Dermis microvascular lymphatic vessel endothelial cell (primary cell): ENCODE results near the gene LIN7C. TPM values are rescaled to one million over a fixed set of nuclear protein-coding genes. Genes with fewer than 3 reads are reported as not detected.

Source experiments
- DNase-seq, 2 donors: peaks; one replicate each; pipeline versions ENCODE4 v3.0.0 to v3.0.0-alpha.2; 2010; ENCODE audit warnings: low read depth in 2 of 2
- total RNA-seq: library from RNA; depleted of rRNA; stranded (reverse); fragments of >200 nt; gene quantifications from 2 replicates; pipeline ENCODE4 v1.2.1, GENCODE V29; 2014

LIN7C gene
- total RNA-seq, 1 donor from 2014 or later: 30.6 TPM

DNA sequence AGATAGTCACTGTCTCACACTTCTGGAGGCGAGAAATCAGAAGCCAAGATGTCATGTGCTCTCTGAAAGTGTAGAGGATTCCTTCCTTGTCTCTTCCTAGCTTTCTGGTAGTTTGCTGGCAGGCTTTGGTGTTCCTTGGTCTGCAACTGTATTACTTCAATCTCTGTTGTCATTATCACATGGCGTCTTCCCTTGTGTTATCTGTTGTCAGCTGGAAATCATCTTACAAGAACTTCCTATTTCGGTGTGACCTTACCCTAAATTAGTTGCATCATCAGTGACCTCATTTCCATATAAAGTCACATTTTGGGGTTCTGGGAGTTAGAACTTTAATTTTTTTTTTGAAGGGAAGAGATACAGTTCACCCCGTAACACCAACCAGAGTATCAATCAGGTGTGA, 3.3 kb upstream of the LIN7C start:
- DNase-seq: no peak

DNA sequence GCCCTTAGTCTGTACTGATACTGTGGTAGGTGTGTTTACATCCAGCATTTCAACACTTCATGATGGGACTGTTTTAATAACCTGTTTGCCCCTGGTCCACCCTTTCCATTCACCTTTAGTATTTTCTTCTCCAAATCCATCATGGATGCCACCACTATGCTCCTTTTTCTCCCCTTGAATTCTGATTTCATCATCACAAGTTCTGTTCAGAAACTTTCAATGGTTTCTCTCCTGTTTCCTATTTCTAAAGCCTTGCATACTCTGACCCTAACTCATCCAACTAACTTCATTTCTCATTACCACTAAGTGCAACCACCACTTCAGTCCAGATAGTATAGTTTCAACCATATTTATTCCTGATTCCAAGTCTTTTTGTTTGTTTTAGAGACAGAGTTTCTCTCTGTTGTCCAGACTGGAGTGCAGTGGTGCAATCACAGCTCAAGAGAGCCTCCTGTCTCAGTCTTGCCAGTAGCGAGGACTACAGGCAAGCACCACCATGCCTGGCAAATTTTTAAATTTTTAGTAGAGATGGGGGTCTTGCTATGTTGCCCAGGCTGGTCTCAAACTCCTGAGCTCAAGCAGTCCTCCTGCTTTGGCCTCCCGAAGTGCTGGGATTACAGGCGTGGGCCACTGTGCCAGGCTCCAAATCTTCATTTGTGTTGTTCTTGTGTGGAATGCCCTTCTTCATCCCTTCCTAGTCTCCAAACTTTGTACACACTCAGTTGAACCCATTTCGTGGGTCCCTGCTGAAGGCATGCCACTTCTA, 1.2 kb upstream of the LIN7C start:
- no peak for DNase-seq

DNA sequence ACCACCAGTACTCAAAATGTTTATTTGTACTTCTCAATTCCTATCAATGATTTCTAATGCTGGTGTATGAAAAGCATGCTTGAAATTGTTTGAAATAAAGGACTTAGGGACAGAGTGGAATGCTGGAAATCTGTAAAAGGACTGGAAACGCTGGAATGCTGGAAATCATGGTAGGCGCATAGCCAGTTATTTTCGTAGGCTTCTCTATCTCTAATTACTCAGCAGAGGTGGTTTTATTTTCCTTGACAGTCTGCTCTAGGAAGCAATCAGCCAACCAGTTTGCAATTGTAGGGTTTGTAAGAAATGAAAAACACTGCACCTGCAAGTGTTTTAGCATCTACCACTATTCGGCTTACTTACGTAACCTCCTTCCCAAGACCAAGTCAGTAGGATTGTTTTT, 788 bp downstream of the LIN7C start:
- DNase-seq: no peak

DNA sequence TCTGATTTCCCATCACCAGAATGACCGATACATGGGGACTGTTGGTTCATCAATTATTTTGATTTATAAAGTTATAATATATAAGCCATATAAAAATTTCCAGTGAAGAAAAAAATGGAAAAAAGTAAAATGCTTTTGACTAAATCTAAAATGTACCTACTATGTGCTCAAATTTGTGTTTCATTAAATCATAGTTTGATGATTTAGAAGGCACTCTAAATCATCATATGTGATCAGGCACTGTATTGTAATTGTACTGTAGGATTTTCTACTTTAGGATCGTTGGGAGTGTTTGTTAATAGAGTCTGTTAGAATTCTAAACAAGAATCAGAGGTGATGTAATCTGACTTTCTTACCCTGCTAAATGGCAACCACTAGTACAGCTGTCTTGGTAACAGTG, 2.4 kb downstream of the LIN7C start:
- no peak for DNase-seq

DNA sequence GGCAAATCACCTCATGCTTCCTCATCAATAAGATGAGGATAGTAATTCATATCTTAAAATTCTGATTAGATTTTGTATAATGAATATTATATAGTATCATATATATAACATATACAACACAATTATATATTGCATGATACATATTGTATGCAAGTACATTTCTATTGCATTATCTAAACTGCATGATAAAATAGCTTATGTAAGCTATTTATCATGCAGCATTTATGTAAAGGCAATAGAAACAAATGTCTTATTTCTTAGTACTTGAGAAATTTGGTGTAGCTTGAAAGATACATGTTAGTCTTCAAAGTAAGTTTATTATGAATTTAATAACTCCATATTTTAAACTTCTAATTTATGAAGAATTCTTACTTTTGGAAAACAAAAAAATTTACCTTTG, 5.5 kb downstream of the LIN7C start:
- no peak for DNase-seq

DNA sequence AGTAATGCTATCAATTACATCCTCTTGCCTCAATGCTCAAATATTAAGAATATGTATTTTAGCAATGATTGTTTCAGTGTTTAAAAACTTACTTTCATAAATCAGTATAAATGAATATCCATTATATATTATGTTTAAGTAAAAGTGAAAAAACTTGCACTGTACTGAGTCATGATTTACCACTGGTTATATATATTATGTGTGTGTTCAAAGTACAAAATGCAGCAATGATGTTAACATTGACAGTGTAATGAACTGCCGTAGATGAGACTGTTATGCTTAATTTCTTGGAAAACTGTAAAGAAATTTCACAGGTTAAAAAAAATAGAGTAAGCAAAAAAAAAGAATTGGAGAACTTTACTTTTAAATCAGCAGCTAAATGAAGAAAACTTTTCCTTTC, 8.7 kb downstream of the LIN7C start:
- DNase-seq: no peak

DNA sequence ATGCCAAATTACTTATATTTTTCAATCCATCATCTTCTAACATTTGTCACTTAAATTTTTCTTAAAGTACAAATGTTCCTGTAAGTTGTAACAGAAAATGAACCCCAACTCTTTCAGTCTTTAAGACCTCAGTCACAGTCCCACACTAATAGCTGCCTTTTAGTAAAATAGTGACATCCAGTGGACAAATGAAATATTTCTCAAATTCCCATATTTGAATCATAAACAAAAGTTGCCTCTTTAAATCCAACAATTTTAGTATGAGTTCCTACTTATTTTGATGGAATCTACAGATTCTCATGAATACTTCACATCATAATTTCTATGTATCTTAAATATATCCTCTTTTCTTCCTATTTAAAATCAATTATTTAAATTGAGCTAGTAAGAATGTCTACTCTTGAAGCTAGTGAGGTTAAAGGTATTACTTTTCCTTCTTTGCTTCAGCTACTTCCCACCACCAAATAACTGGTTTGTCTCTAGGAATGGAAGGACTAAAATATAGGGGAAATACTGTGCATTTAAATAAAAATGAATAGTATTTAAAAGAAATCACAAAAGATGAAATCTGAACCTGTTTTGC, 9.2 kb downstream of the LIN7C start:
- peak in 1 of 2 donors; percentile 34 for DNase-seq

DNA sequence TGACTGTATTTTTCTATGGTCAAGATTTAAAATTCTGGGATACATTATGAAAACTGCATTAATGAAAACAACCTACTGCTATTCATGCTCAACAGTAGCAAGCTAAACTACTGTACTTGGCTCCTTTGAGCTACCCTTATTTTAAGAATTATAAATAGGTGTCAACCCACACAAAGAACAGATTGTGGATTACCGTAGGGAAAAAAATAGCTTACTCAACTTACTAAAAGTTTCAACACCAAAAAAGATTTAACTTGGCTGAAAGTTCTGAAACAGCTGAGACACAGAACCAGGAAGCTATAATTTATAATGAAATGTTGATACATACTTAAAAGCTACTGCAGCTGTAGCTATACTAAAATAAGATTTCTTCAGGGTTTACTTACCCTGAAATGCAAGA, 10.1 kb downstream of the LIN7C start:
- DNase-seq: no peak

DNA sequence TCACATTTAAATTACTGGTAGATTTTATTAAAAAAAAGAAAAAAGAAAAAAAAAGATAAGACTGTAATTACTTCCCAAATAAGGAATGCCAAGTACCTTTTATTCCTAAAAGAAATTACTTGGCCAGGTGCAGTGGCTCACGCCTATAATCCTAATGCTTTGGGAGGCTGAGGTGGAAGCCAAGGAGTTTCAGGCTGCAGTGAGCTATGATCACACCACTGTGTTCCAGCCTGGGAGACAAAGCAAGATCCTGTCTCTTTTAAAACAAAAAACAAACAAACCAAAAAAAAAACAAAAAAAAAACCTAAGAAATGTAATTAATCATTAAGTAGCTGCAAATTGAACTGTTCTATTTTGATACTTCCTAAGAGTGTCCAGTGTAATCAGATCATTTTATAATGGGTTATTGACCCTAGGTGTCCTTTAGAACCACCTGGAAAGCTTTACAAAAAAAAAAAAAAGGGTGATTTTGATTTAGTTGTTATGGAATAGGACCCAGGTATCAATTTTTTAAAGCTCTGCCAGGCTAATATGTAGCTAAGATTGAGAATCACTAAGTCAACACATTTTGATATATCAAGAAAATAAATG, 10.8 kb downstream of the LIN7C start:
- no peak for DNase-seq

DNA sequence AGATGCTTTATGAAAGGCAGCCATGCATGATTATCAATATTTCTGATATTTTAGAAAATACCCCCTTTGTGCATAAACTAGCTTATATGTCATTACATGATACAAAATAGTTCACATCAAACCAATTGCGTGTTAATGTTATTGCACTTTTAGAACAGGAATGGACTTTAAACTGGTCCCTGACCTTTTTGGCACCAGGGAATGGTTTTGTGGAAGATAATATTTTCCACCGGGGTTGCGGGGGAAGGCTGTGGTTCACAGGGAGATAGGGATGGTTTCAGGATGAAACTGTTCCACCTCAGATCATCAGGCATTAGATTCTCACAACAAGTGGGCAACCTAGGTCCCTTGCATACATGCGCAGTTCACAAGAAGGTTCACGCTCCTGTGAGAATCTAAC, 17.5 kb downstream of the LIN7C start:
- no peak for DNase-seq

DNA sequence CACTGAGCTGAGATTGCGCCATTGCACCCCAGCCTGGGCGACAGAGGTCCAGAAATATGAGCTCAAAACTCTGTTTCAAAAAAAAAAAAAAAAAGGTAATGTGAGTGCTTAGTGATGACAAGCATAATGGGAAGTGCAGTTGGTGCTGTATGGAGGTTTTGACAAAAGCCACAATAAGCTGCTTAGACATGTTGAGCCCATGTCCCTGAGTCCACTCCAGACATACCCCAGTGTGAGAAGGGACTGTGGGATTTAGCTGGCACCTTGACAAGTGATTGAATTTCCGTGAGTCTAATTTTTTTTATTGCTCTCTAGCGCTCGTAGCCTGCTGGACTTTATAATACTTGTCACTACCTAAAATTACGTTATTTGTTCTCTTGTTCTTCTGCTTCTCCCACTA, 18.9 kb downstream of the LIN7C start:
- DNase-seq: no peak

DNA sequence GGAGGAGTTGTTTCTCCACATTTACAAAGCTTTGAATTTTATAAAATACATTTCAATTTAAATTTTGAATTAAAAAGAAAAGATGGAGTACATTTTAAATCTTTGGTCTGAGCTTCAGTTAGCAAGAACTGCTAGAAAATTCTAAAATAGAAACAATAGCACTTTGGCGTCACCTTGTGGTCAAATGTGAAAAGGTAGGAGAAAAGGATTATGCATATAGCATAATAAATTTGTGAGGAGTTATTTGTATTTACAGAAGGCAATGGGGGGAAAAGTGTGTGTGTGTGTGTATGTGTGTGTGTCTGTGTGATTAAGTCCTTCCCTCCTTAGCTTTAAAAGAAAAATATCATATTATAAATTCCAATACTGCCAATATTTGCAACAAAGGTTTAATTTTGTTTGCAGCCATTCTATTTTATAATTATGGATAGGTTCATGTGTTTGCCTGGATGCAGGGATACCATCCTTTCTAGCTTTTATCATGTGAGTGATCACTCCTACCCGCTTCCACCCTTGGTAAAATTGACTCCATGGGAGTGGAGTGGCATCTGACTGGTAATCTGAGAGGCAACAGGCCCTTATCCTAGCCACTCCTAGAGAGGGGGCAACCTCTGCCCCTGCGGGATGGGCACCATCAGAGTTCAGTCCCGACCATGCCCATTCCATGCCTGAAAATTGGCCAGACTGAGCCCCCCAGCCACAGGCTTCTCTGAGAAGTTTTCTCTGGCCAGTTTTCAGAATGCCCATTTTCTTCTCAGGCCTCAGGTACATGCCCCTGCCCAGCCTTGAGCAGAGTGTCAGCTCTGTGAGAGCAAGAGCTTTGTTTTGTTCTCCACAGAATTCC, 20.4 kb downstream of the LIN7C start:
- peak; percentile 46 to 62 for DNase-seq

DNA sequence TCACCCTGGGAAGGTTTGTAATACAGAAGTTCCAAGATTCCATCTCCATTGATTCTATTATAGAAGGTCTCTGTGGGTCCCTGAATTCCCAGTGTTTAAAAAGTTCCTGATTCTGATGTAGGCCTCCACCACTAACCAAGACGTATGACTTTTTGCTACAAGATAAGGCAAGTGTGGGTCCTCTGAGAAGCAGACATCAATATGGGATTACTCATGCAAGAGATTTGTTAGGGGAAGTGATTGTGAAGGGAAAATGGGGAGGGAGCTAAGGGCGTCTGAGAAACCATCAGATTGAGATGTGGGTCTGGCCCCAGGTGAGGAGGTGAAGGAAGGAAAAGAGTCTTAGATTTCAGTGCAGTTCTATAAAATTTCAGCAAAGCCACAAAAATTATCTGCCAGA, 23.8 kb downstream of the LIN7C start:
- DNase-seq: no peak

DNA sequence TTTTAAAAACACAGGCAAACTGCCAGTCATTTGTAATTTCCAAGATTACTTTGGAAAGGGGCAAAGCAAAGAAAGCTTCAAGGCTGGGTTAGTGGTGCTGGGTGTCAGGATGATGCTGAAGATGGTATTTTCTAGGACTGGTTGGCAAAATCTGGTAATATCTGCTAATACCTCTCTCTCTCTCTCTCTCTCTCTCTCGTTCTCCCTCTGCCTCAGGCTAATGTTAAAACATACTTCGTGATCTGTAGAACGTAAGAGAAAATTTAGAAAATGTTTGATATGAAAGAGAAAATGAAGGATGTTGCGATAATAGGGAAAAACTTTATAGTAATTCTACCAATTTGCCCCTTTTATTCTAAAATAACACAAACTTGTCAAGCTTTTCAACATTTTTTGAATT, 24.6 kb downstream of the LIN7C start:
- DNase-seq: no peak

DNA sequence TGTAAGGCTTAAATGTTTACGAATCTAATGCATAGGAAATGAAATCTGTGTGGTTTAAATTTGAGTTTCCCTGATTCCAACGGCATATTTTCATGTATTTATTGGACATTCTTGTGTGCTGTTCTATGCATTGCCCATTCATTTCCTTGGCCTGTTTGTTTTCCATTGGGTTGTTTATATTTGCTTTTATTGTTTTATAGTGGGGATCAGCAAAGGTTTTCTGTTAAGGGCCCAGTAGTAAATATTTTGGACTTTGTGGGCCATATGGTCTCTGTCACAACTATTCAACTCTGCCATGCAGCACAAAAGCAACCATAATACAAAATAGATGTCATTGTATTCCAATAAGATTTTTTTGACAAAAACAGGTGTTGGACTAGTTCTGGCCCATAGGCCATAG, 28.7 kb downstream of the LIN7C start:
- DNase-seq: no peak

DNA sequence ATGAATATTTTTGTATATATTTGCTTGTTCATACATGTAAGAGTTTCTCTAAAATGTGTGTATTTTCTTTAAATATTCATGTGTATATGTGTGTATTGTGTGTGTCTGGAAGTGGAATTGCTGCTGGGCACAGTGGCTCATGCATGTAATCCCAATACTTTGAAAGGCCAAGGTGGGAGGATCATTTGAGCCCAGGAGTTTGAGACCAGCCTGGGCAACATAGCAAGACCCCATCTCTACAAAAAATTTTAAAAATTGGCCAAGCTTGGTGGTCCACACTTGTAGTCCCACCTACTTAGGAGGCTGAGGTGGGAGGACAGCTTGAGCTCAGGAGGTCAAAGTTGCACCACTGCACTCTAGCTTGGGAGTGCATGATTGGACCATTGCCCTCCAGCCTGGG, 29.3 kb downstream of the LIN7C start:
- no peak for DNase-seq

DNA sequence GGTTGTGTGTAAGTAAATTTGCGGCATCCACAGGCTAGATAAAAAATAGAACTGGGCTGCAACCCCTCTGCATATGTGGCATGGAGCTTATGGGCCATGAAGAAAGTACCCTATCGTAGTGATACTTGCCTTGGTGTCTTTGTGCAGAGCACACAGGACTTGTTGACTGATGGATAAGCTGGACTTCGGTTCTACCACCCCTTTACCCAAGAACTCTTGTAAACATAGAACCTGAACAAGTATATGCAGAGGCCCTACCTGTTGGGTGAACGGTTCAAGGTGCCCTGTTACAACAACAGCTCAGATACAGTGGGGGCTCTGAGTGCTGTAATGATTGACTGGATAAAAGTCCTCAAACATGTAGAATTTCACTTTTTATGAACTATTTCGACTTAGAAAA, 30.9 kb downstream of the LIN7C start:
- DNase-seq: no peak

DNA sequence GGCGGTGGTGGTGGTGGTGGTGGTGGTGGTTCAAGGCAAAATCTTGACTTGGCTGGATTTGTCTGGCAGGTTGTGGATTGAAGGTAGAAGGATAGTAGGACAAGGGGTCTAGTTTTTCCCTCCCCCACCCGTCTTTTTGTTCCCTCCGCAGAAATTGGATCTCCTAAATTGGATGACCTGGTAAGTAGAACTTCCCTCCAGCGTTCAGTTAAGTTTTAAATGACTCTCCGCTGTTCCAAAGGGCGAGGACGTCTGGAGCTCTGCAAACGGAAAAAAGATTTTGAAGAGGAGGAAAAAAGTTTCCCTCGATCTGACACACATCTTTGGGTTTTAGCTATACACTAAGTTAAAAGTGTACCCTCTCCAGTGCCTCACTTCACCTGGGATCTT, 33.6 kb downstream of the LIN7C start:
- DNase-seq: no peak

DNA sequence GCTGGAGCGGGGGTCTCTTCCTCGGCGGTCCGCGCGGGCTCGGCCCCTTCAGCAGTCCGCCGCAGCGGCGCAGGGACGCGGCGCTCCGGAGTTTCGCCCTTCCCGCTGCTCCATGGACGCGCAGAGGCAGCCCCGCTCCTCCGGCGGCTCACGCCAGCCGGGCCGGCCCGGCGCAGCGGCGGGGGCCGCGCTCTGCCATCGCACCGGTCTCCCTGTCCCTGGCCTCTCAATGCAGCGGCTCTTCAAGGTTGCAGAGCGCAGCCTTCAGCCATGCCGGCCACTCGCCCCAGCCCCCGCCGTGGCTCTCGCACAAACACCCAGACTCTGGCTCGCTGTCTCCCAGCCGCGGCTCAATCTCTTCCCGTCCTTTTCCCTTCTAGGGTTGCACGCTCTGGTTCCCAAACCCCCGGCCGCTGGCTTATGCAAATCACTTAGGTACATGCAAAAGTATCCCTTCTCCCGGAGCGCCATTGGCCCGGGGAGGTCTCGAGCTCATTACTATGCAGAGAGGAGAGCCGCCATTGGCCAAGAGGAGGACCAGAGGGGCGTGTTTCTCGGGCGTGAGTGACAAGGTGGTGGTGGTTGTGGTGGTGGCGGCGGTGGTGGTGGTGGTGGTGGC, 34.1 kb downstream of the LIN7C start, which contains the start of gene LGR4:
LGR4 (minus strand) TSS at position 393 of the 619 bp plus-strand sequence. CDS start 488 bp downstream, outside the sequence.
- peak; percentile 82 to 96 for DNase-seq

DNA sequence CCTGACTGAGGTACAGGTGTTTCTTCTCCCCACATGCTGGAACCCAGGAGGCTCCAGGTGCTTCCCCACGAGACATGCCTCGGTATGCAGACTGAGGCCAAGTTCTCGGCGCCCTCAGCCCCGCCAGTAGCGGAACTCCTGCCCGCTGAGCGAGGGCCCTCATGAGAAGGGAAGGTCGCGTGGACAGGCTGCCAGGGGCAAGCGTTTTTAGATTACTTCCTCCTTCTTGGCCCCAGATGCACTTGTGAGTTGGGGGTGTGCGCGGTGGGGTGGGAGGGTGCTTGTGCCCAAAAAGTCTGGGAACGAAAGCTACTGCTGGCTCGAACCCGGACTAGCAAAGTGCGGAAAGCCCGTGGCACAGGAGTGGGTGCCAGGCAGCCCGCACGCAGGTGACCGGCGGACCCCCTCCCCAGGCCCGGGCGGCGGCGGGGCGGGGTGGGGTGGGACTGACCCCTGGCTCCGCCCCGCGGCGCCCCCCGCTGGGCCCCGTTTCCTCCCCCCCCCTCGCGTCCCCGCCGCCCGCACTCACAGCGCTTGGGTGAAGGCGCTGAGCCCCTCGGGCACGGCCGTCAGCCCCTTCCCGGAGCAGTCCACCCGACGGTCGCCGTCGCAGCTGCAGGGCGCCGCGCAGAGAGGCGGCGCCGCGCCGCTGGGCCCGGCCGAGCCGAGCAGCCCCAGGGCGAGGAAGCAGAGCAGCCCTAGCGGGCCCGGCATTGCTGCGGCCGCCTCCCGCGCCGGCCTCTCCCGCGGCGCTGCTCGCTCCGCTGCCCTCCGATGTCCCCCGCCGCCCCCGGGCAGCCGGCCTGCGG, 34.8 kb downstream of the LIN7C start:
- DNase-seq: peak in 1 of 2 donors; percentile 28
